ENCODE results near the gene FAAH2. TPM values are rescaled to one million over a fixed set of nuclear protein-coding genes. Genes with fewer than 3 reads are reported as not detected.

The FAAH2 gene
- total RNA-seq, 4 donors from 2014 or later, result 0.22 to 0.90 (median 0.59) TPM; not detected in 1

Other genes starting within 250 kb of the FAAH2 start
- gene SPIN2B, start 165.2 kb upstream of the FAAH2 start, total RNA-seq, result 10 to 100 TPM in 2 of 4 donors, 1 to 10 TPM in 2; 5.5 to 18.1 (median 10.7) TPM
- 1 to 10 TPM in 3 of 4 donors, not detected in 1; 1.5 to 2.0 (median 1.7) TPM for gene SPIN2A, start 149.3 kb upstream of the FAAH2 start, total RNA-seq

All from tibial nerve (tissue), 4 donors.